Sigmoid colon (tissue), 7 donors: ENCODE results near the gene POLR2A. TPM values are rescaled to one million over a fixed set of nuclear protein-coding genes. Genes with fewer than 3 reads are reported as not detected.
A peak's percentile ranks its signal among the peaks of the same experiment; 100 is the strongest.

ENCODE experiments used
- DNase-seq: peaks from one replicate; pipeline ENCODE4 v3.0.0-alpha.2; 2019
- H3K27ac ChIP-seq, 4 donors: fragments of 200-600 bp; sonication (generic); one replicate each; pipeline ENCODE4 v1.5.1; 2016 to 2019; ENCODE audit warnings: mild to moderate bottlenecking in 1 of 4
- H3K27me3 ChIP-seq, 3 donors: fragments of 200-600 bp; sonication (generic); one replicate each; pipeline ENCODE4 v1.5.1; 2019; ENCODE audit warnings: mild to moderate bottlenecking in 1 of 3
- H3K36me3 ChIP-seq, 4 donors: fragments of 200-600 bp; sonication (generic); one replicate each; pipeline ENCODE4 v1.5.1; 2016 to 2019
- H3K4me1 ChIP-seq, 4 donors: fragments of 200-600 bp; sonication (generic); one replicate each; pipeline ENCODE4 v1.5.1; 2017 to 2019
- H3K4me3 ChIP-seq, 4 donors: fragments of 200-600 bp; sonication (generic); one replicate each; pipeline ENCODE4 v1.5.1; 2017 to 2019; ENCODE audit warnings: mild to moderate bottlenecking in 2 of 4, moderate library complexity in 1 of 4
- H3K9me3 ChIP-seq, 4 donors: fragments of 200-600 bp in 3 of 4; sonication (generic) in 3 of 4; one replicate each; pipeline versions ENCODE4 v1.5.1 to v1.6.1; 2013 to 2019
- CTCF ChIP-seq, 4 experiments: fragments of 450-650 bp in 3 of 4; fragments of 200-600 bp in 1 of 4; IDR thresholded peaks; one replicate each; pipeline ENCODE4 v1.5.1; 2016 to 2019; ENCODE audit warnings: antibody characterized with exemption in 4 of 4, mild to moderate bottlenecking in 3 of 4, moderate library complexity in 2 of 4
- EP300 ChIP-seq, 4 donors: sonication (generic); formaldehyde crosslinking; IDR thresholded peaks; one replicate each; pipeline ENCODE4 v1.6.1; 2017; ENCODE audit warnings: antibody characterized with exemption in 4 of 4
- POLR2A ChIP-seq, 2 donors: fragments of 450-650 bp; IDR thresholded peaks; one replicate each; pipeline ENCODE4 v1.6.1; 2016; ENCODE audit warnings: antibody characterized with exemption in 2 of 2, mild to moderate bottlenecking in 2 of 2, moderate library complexity in 2 of 2
- POLR2AphosphoS5 ChIP-seq, 4 donors: sonication (generic); formaldehyde crosslinking; IDR thresholded peaks; one replicate each; pipeline ENCODE4 v1.6.1; 2017; ENCODE audit warnings: antibody characterized with exemption in 4 of 4
- WGBS, 2 donors: extraction: QIAGEN DNeasy Blood & Tissue Kit; methylation state at CpG; one replicate each; pipeline ENCODE4 v1.1.7; 2013; 5-methylcytosine and 5-hydroxymethylcytosine counted together
- intact Hi-C: fragments of 100-400 bp; cut with DNase I; formaldehyde crosslinking; loops from one replicate; pipeline ENCODE4 v1.15.1; 2023
- polyA plus RNA-seq, 3 donors: library from polyadenylated mRNA; stranded (reverse); fragments of 200-250 nt; gene quantifications; one replicate each; pipeline ENCODE4 v1.2.3, GENCODE V29; 2013
- total RNA-seq, 4 donors: library from RNA; depleted of rRNA; stranded (reverse); fragments of >200 nt; gene quantifications; one replicate each; pipeline ENCODE4 v1.1.0, GENCODE V29; 2016
- donor health status: healthy with polysubstance abuse.
- donor health status: Bipolar disorder and iron deficiency.
- donor health status: healthy.

POLR2A gene
- total and polyA plus RNA-seq, 7 donors, result 7.2 to 51.1 (median 31.4) TPM

- peaks cover 63 to 99% (median 79%) of the 10 kb centered on the region in 4 donors for H3K36me3 ChIP-seq
- no peaks in the 10 kb centered on the region for H3K4me1 ChIP-seq
- WGBS, 2 donors, result 86 to 92% methylated on average over 14 of the region's 14 CpGs
- no peak overlapping the region for H3K4me3 ChIP-seq
- no peak overlapping the region for H3K27ac ChIP-seq
- TF ChIP-seq EP300 (IDR thresholded peaks at IDR 0.05), result no peak
- TF ChIP-seq CTCF (IDR thresholded peaks at IDR 0.05), result no peak
- no peak for TF ChIP-seq POLR2AphosphoS5 (IDR thresholded peaks at IDR 0.05)
- TF ChIP-seq POLR2A (IDR thresholded peaks at IDR 0.05), result no peak
- DNase-seq, result peak; percentile 46
- no peaks in the 10 kb centered on the region for H3K27me3 ChIP-seq
- H3K9me3 ChIP-seq, result no peaks in the 10 kb centered on the region
- intact Hi-C loops, result no loop called here
These were observed 17.6 kb downstream of the POLR2A start for GRCh38 chr17:7501729-7502128.

- 94 to 95% methylated on average over 20 of the region's 20 CpGs for WGBS, 2 donors
These were observed 18.1 kb downstream of the POLR2A start for GRCh38 chr17:7502171-7502847.

GRCh38 chr17:7502987-7503386 is 18.8 kb downstream of the POLR2A start:
- TF ChIP-seq EP300 (IDR thresholded peaks at IDR 0.05), result no peak
- TF ChIP-seq CTCF (IDR thresholded peaks at IDR 0.05), result no peak
- no peak for TF ChIP-seq POLR2A (IDR thresholded peaks at IDR 0.05)
- no peak for TF ChIP-seq POLR2AphosphoS5 (IDR thresholded peaks at IDR 0.05)

More at GRCh38 chr17:7502171-7502847, 18.1 kb downstream of the POLR2A start:
- TF ChIP-seq EP300 (IDR thresholded peaks at IDR 0.05), result no peak
- Histone ChIP-seq H3K4me1 (no peaks in the 10 kb centered on the region), H3K4me3 (no peak overlapping the region), H3K36me3 (peaks cover 62 to 99% (median 73%) of the 10 kb centered on the region in 4 donors), H3K27ac (no peak overlapping the region), H3K9me3 (no peaks in the 10 kb centered on the region), H3K27me3 (no peaks in the 10 kb centered on the region)
- peak; percentile 48 for DNase-seq
- intact Hi-C loops, result no loop called here

GRCh38 chr17:7503521-7503920 is 19.4 kb downstream of the POLR2A start:
- DNase-seq, result peak; percentile 26
- no peak for TF ChIP-seq CTCF (IDR thresholded peaks at IDR 0.05)
- TF ChIP-seq POLR2AphosphoS5 (IDR thresholded peaks at IDR 0.05), result no peak
- no peak for TF ChIP-seq POLR2A (IDR thresholded peaks at IDR 0.05)
- no peak for TF ChIP-seq EP300 (IDR thresholded peaks at IDR 0.05)
- H3K27ac ChIP-seq, result no peak overlapping the region
- intact Hi-C loops, result no loop called here
- no peak overlapping the region for H3K4me3 ChIP-seq
- peaks cover 51 to 99% (median 71%) of the 10 kb centered on the region in 4 donors for H3K36me3 ChIP-seq
- 97% methylated on average over 8 of the region's 8 CpGs for WGBS, 2 donors
- H3K27me3 ChIP-seq, result no peaks in the 10 kb centered on the region
- no peaks in the 10 kb centered on the region for H3K9me3 ChIP-seq
- H3K4me1 ChIP-seq, result no peaks in the 10 kb centered on the region

More at GRCh38 chr17:7502987-7503386, 18.8 kb downstream of the POLR2A start:
- Histone ChIP-seq H3K27me3 (no peaks in the 10 kb centered on the region), H3K36me3 (peaks cover 55 to 99% (median 70%) of the 10 kb centered on the region in 4 donors), H3K27ac (no peak overlapping the region), H3K9me3 (no peaks in the 10 kb centered on the region), H3K4me3 (no peak overlapping the region), H3K4me1 (no peaks in the 10 kb centered on the region)
- peak; percentile 57 for DNase-seq
- intact Hi-C loops, result no loop called here
- WGBS, 2 donors, result 89 to 91% methylated on average over 14 of the region's 14 CpGs

- no peak for TF ChIP-seq POLR2A (IDR thresholded peaks at IDR 0.05)
- TF ChIP-seq POLR2AphosphoS5 (IDR thresholded peaks at IDR 0.05), result no peak
- TF ChIP-seq EP300 (IDR thresholded peaks at IDR 0.05), result no peak
- peak; percentile 42 for DNase-seq
- no peak overlapping the region for H3K4me3 ChIP-seq
- H3K9me3 ChIP-seq, result no peaks in the 10 kb centered on the region
- no peak overlapping the region for H3K27ac ChIP-seq
- H3K27me3 ChIP-seq, result no peaks in the 10 kb centered on the region
- intact Hi-C loops, result no loop called here
- 90 to 93% methylated on average over 11 of the region's 11 CpGs for WGBS, 2 donors
- no peaks in the 10 kb centered on the region for H3K4me1 ChIP-seq
- H3K36me3 ChIP-seq, result peaks cover 23 to 99% (median 65%) of the 10 kb centered on the region in 4 donors
These were observed 24.0 kb downstream of the POLR2A start for GRCh38 chr17:7508145-7508544.
